HL-60/S4 treated with retinoic acid at 250 ng/mL for 4 days and 3 days (cell line): ENCODE results near the gene KCTD1.

Experiments used
- in situ Hi-C: fragments of 300-500 bp; cut with MboI; formaldehyde crosslinking; loops from 2 replicates; pipeline ENCODE4 v1.7.0; 2022; ENCODE audit warnings: low sequenced_read_pairs

The KCTD1 gene

GRCh38 chr18:26487437-26487836, 60.9 kb downstream of the KCTD1 start:
- in situ Hi-C loops: no loop called here

- in situ Hi-C loops: no loop called here
These were observed 64.7 kb downstream of the KCTD1 start for GRCh38 chr18:26483633-26484032.

- in situ Hi-C loops: no loop called here
These were observed 65.8 kb downstream of the KCTD1 start for GRCh38 chr18:26482569-26482968.

GRCh38 chr18:26480897-26481795, 67.2 kb downstream of the KCTD1 start:
- in situ Hi-C loops: no loop called here

- in situ Hi-C loops: no loop called here
These were observed 68.7 kb downstream of the KCTD1 start for GRCh38 chr18:26479681-26480079.

GRCh38 chr18:26479065-26479680, 69.2 kb downstream of the KCTD1 start:
- in situ Hi-C loops: no loop called here

- in situ Hi-C loops: no loop called here
These were observed 70.4 kb downstream of the KCTD1 start for GRCh38 chr18:26477828-26478466.

- in situ Hi-C loops: no loop called here
These were observed 71.7 kb downstream of the KCTD1 start for GRCh38 chr18:26476697-26477096.

GRCh38 chr18:26474542-26474941, 73.8 kb downstream of the KCTD1 start:
- in situ Hi-C loops: no loop called here

GRCh38 chr18:26473672-26474071, 74.7 kb downstream of the KCTD1 start:
- in situ Hi-C loops: no loop called here

GRCh38 chr18:26471826-26472225, 76.5 kb downstream of the KCTD1 start:
- in situ Hi-C loops: no loop called here

- in situ Hi-C loops: no loop called here
These were observed 77.3 kb downstream of the KCTD1 start for GRCh38 chr18:26471027-26471426.

- in situ Hi-C loops: no loop called here
These were observed 78.2 kb downstream of the KCTD1 start for GRCh38 chr18:26470011-26470637.

- in situ Hi-C loops: no loop called here
These were observed 79.4 kb downstream of the KCTD1 start for GRCh38 chr18:26468931-26469340.

GRCh38 chr18:26466026-26466425, 82.3 kb downstream of the KCTD1 start:
- in situ Hi-C loops: no loop called here

GRCh38 chr18:26465431-26465830, 82.9 kb downstream of the KCTD1 start:
- in situ Hi-C loops: no loop called here

GRCh38 chr18:26464128-26465011, 84.0 kb downstream of the KCTD1 start:
- in situ Hi-C loops: no loop called here

GRCh38 chr18:26462355-26462754, 86.0 kb downstream of the KCTD1 start:
- in situ Hi-C loops: no loop called here

- in situ Hi-C loops: no loop called here
These were observed 86.9 kb downstream of the KCTD1 start for GRCh38 chr18:26461405-26461804.

GRCh38 chr18:26460449-26461091, 87.8 kb downstream of the KCTD1 start:
- in situ Hi-C loops: no loop called here
